ENCODE data around the gene ERCC4.
"Not testable (repeated sequence)": the region's sequence is repeated elsewhere in the genome, so short reads cannot be mapped to it uniquely, and the experiment has no call there.

Gene ERCC4

GRCh38 chr16:13885700-13886099, 34.3 kb upstream of the ERCC4 start:
- no peaks in the 10 kb centered on the region for H3K36me3 Mint-ChIP-seq (ENCODE audit: low read depth)
- no peak overlapping the region for H3K27ac Mint-ChIP-seq
- TF ChIP-seq CTCF (IDR thresholded peaks at IDR 0.05): no peak
- peaks cover 14% of the 10 kb centered on the region for H3K27me3 Mint-ChIP-seq (ENCODE audit: low read depth, poor library complexity)
- H3K4me1 Mint-ChIP-seq: no peaks in the 10 kb centered on the region
- DNase-seq: no peak
- H3K4me3 Mint-ChIP-seq: no peak overlapping the region
- peaks cover 34% of the 10 kb centered on the region for H3K9me3 Mint-ChIP-seq

DNA sequence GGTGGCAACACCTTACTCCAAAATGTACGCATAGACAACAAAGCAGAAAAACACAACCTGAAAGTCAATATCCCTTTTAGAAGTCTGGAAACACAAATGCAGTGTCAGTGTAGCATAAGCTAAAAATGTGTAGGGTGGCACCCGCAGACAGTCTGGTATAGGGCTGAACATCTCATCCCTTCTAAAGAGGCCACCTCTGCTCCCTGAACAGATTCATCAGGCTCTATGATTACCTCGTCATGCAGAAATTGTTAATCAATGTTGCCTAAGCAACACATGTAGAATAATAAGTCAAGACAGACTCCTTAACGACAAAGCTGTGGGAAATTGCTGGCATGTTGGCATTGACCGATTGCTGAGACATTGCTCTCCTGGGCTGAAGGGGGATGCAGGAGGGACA, 33.3 kb upstream of the ERCC4 start:
- Mint-ChIP-seq H3K4me3 (no peak overlapping the region), H3K36me3 (ENCODE audit: low read depth) (no peaks in the 10 kb centered on the region), H3K27me3 (ENCODE audit: low read depth, poor library complexity) (peaks cover 14% of the 10 kb centered on the region), H3K9me3 (peaks cover 34% of the 10 kb centered on the region), H3K27ac (no peak overlapping the region), H3K4me1 (no peaks in the 10 kb centered on the region)
- TF ChIP-seq CTCF (IDR thresholded peaks at IDR 0.05): no peak
- no peak for DNase-seq

DNA sequence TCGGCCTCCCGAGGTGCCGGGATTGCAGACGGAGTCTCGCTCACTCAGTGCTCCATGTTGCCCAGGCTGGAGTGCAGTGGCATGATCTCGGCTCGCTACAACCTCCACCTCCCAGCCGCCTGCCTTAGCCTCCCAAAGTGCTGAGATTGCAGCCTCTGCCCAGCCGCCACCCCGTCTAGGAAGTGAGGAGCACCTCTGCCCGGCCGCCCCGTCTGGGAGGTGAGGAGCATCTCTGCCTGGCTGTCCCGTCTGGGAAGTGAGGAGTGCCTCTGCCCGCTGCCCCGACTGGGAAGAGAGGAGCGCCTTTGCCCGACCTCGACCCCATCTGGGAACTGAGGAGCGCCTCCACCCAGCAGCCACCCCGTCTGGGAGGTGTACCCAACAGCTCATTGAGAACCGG, 30.6 kb upstream of the ERCC4 start:
- H3K4me1 Mint-ChIP-seq: not testable (repeated sequence)

DNA sequence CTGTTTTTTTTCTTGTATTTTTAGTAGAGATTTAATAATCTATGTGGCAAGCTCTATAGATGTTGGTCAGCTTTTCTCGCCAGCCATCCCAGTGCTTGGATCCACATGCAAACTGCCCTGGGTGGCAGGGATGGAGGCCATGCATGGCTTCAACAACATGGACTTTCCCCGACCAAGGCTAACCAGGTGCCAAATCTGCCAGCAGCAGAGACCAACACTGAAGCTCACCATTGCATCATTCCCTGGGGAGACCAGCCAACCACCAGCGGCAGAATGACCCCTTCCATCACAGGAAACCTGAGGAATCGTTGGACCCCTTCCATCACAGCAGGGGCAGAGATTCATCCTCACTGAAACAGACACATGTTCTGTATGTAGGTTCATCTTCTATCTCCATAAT, 27.7 kb upstream of the ERCC4 start:
- no peak for DNase-seq
- no peak for TF ChIP-seq CTCF (IDR thresholded peaks at IDR 0.05)
- Mint-ChIP-seq H3K4me3 (no peak overlapping the region), H3K4me1 (no peaks in the 10 kb centered on the region), H3K27ac (no peak overlapping the region), H3K27me3 (ENCODE audit: low read depth, poor library complexity) (peaks cover 13% of the 10 kb centered on the region), H3K36me3 (ENCODE audit: low read depth) (no peaks in the 10 kb centered on the region), H3K9me3 (peaks cover 23% of the 10 kb centered on the region)

More for the DNA sequence above, 30.6 kb upstream of the ERCC4 start:
- Mint-ChIP-seq H3K9me3 (peaks cover 34% of the 10 kb centered on the region), H3K27me3 (ENCODE audit: low read depth, poor library complexity) (peaks cover 11% of the 10 kb centered on the region)
- H3K36me3 Mint-ChIP-seq (ENCODE audit: low read depth); H3K27ac Mint-ChIP-seq; DNase-seq; H3K4me3 Mint-ChIP-seq: not testable (repeated sequence)

- no peaks in the 10 kb centered on the region for H3K9me3 Mint-ChIP-seq
- H3K36me3 Mint-ChIP-seq (ENCODE audit: low read depth): no peaks in the 10 kb centered on the region
- TF ChIP-seq CTCF (IDR thresholded peaks at IDR 0.05): no peak
- DNase-seq: no peak
- H3K4me1 Mint-ChIP-seq: no peaks in the 10 kb centered on the region
- H3K27ac Mint-ChIP-seq: no peak overlapping the region
- no peak overlapping the region for H3K4me3 Mint-ChIP-seq
- peaks cover 9% of the 10 kb centered on the region for H3K27me3 Mint-ChIP-seq (ENCODE audit: low read depth, poor library complexity)
Measured at GRCh38 chr16:13895516-13895915, 24.4 kb upstream of the ERCC4 start.

- H3K27ac Mint-ChIP-seq: no peak overlapping the region
- no peak for TF ChIP-seq CTCF (IDR thresholded peaks at IDR 0.05)
- DNase-seq: no peak
- H3K9me3 Mint-ChIP-seq: peaks cover 6% of the 10 kb centered on the region
- peaks cover 8% of the 10 kb centered on the region for H3K27me3 Mint-ChIP-seq (ENCODE audit: low read depth, poor library complexity)
- no peak overlapping the region for H3K4me3 Mint-ChIP-seq
- no peaks in the 10 kb centered on the region for H3K4me1 Mint-ChIP-seq
- H3K36me3 Mint-ChIP-seq (ENCODE audit: low read depth): no peaks in the 10 kb centered on the region
Measured at GRCh38 chr16:13896543-13897182, 23.3 kb upstream of the ERCC4 start.

Measured in nephron progenitor cell (in vitro differentiated cells).